ENCODE data around the gene GTF3A. TPM values are rescaled to one million over a fixed set of nuclear protein-coding genes. Genes with fewer than 3 reads are reported as not detected.

The GTF3A gene
- total and polyA plus RNA-seq, 2 donors: 247 to 293 TPM

DNA sequence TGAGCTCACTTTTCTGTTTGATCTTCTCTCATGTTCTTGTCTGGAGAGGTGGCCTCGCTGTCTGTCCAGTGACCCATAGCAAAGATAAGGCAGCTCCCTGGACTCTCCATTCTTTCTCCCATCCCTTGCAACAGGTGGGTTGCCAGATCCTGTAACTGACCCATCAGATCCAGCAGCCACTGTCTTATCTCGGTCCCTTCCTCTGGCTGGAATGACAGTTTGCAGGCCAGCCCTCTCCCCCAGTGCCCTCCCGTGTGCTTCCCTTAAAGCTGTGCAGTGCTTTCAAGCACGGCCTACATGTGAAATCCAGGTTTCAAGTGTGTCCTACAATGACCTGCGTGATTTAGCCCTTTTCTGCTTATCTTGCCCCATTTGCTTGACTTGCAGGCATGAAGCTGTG, 3.7 kb downstream of the GTF3A start:
- peak overlapping the region in 1 of 2 donors; percentile 96 for H3K27ac ChIP-seq (ENCODE audit: low read depth in 1 of 2, low read length in 1 of 2)
- peaks cover 26 to 53% of the 10 kb centered on the region in 2 donors for H3K36me3 ChIP-seq (ENCODE audit: control insufficient read depth in 2 of 2, insufficient read depth in 2 of 2, low read length in 1 of 2)
- H3K27me3 ChIP-seq (ENCODE audit: control insufficient read depth in 2 of 2, insufficient read depth in 1 of 2, low read length in 1 of 2): no peaks in the 10 kb centered on the region
- H3K4me3 ChIP-seq (ENCODE audit: low read length in 2 of 2): peak overlapping the region in 1 of 2 donors; percentile 81
- DNase-seq (ENCODE audit: low read depth in 6 of 9, low spot score in 9 of 9): no peak
- peaks cover 0 to 1% of the 10 kb centered on the region in 2 donors for H3K9me3 ChIP-seq (ENCODE audit: control insufficient read depth in 2 of 2, insufficient read depth in 1 of 2, low read length in 1 of 2)
- 95% methylated on average over 5 of the region's 5 CpGs for WGBS
- H3K4me1 ChIP-seq (ENCODE audit: control insufficient read depth in 2 of 2, insufficient read depth in 2 of 2, low read length in 2 of 2): peaks cover 19 to 49% of the 10 kb centered on the region in 2 donors

GRCh38 chr13:27432180-27432579, 7.8 kb downstream of the GTF3A start:
- DNase-seq (ENCODE audit: low read depth in 6 of 9, low spot score in 9 of 9): no peak
- Histone ChIP-seq H3K36me3 (ENCODE audit: control insufficient read depth in 2 of 2, insufficient read depth in 2 of 2, low read length in 1 of 2) (peaks cover 56 to 87% of the 10 kb centered on the region in 2 donors), H3K27me3 (ENCODE audit: control insufficient read depth in 2 of 2, insufficient read depth in 1 of 2, low read length in 1 of 2) (no peaks in the 10 kb centered on the region), H3K4me3 (ENCODE audit: low read length in 2 of 2) (no peak overlapping the region), H3K4me1 (ENCODE audit: control insufficient read depth in 2 of 2, insufficient read depth in 2 of 2, low read length in 2 of 2) (peaks cover 18 to 19% of the 10 kb centered on the region in 2 donors), H3K9me3 (ENCODE audit: control insufficient read depth in 2 of 2, insufficient read depth in 1 of 2, low read length in 1 of 2) (peaks cover 0 to 1% of the 10 kb centered on the region in 2 donors), H3K27ac (ENCODE audit: low read depth in 1 of 2, low read length in 1 of 2) (no peak overlapping the region)
- 98% methylated on average over 3 of the region's 3 CpGs for WGBS

DNA sequence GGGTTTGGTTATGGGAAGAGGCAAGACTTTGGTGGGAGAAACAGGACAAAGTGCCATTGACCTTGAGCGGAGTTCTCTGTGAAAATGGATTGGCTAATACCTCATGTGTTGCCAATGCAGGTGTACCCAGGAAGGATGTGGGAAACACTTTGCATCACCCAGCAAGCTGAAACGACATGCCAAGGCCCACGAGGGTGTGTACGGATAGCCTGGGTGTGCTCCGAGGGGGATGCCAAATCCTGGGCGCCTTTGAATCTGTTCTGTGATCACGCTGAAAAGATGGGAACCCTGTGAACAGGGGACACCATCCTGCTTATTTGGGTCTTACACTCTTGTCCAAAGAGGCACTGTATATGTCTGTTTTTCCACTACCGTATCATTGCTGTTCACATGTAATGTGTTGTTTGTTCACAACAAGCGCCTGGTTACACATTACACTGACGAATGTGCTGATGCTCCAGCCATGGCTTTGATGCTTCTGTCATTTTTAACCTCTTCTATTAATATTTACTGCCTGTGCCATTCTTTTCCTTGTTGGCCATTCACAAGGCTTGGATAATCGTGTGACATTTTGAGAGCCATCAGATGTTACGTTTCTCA, 8.3 kb downstream of the GTF3A start:
- no peak for DNase-seq (ENCODE audit: low read depth in 6 of 9, low spot score in 9 of 9)
- 84% methylated on average over 12 of the region's 12 CpGs for WGBS
- no peak overlapping the region for H3K4me3 ChIP-seq (ENCODE audit: low read length in 2 of 2)
- H3K27me3 ChIP-seq (ENCODE audit: control insufficient read depth in 2 of 2, insufficient read depth in 1 of 2, low read length in 1 of 2): no peaks in the 10 kb centered on the region
- no peak overlapping the region for H3K27ac ChIP-seq (ENCODE audit: low read depth in 1 of 2, low read length in 1 of 2)
- H3K4me1 ChIP-seq (ENCODE audit: control insufficient read depth in 2 of 2, insufficient read depth in 2 of 2, low read length in 2 of 2): peaks cover 13 to 14% of the 10 kb centered on the region in 2 donors
- H3K36me3 ChIP-seq (ENCODE audit: control insufficient read depth in 2 of 2, insufficient read depth in 2 of 2, low read length in 1 of 2): peaks cover 56 to 91% of the 10 kb centered on the region in 2 donors
- H3K9me3 ChIP-seq (ENCODE audit: control insufficient read depth in 2 of 2, insufficient read depth in 1 of 2, low read length in 1 of 2): peaks cover 0 to 1% of the 10 kb centered on the region in 2 donors

DNA sequence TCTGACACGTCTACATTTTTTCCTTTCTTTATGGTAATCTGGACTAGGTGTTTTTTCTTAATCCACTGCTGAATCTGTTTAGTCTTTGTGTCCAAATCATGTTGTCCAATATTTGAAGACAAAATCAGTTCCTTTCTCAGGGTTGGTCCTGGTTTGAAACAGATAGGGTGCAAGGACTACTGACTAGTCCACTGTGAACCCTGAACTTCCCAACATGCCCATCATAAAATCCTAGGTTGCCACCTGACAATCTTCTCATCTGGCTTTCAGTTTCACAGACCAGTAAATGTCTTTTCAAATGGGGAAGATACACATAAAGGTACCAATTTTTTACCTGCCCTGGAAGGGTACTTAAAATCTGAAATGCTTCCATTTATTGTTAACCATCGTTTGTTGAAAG, 12.7 kb downstream of the GTF3A start:
- peaks cover 51 to 66% of the 10 kb centered on the region in 2 donors for H3K36me3 ChIP-seq (ENCODE audit: control insufficient read depth in 2 of 2, insufficient read depth in 2 of 2, low read length in 1 of 2)
- WGBS: 99% methylated on average over 2 of the region's 2 CpGs
- DNase-seq (ENCODE audit: low read depth in 6 of 9, low spot score in 9 of 9): no peak
- no peak overlapping the region for H3K27ac ChIP-seq (ENCODE audit: low read depth in 1 of 2, low read length in 1 of 2)
- H3K9me3 ChIP-seq (ENCODE audit: control insufficient read depth in 2 of 2, insufficient read depth in 1 of 2, low read length in 1 of 2): no peaks in the 10 kb centered on the region
- H3K27me3 ChIP-seq (ENCODE audit: control insufficient read depth in 2 of 2, insufficient read depth in 1 of 2, low read length in 1 of 2): no peaks in the 10 kb centered on the region
- H3K4me3 ChIP-seq (ENCODE audit: low read length in 2 of 2): no peak overlapping the region
- peaks cover 7 to 27% of the 10 kb centered on the region in 2 donors for H3K4me1 ChIP-seq (ENCODE audit: control insufficient read depth in 2 of 2, insufficient read depth in 2 of 2, low read length in 2 of 2)

- peak in 2 of 9 donors; percentile 15 to 43 for DNase-seq (ENCODE audit: low read depth in 6 of 9, low spot score in 9 of 9)
- Histone ChIP-seq H3K4me3 (ENCODE audit: low read length in 2 of 2) (no peak overlapping the region), H3K9me3 (ENCODE audit: control insufficient read depth in 2 of 2, insufficient read depth in 1 of 2, low read length in 1 of 2) (no peaks in the 10 kb centered on the region), H3K36me3 (ENCODE audit: control insufficient read depth in 2 of 2, insufficient read depth in 2 of 2, low read length in 1 of 2) (peaks cover 21 to 39% of the 10 kb centered on the region in 2 donors), H3K27ac (ENCODE audit: low read depth in 1 of 2, low read length in 1 of 2) (peak overlapping the region in 1 of 2 donors; percentile 12), H3K4me1 (ENCODE audit: control insufficient read depth in 2 of 2, insufficient read depth in 2 of 2, low read length in 2 of 2) (peaks cover 13 to 42% of the 10 kb centered on the region in 2 donors), H3K27me3 (ENCODE audit: control insufficient read depth in 2 of 2, insufficient read depth in 1 of 2, low read length in 1 of 2) (no peaks in the 10 kb centered on the region)
- WGBS: 44% methylated on average over 1 of the region's 1 CpG
Observed at GRCh38 chr13:27440408-27440807, 16.0 kb downstream of the GTF3A start.

GRCh38 chr13:27442071-27442647, 17.7 kb downstream of the GTF3A start:
- peak in 4 of 9 donors; percentile 49 to 71 (median 56) for DNase-seq (ENCODE audit: low read depth in 6 of 9, low spot score in 9 of 9)
- peak overlapping the region in 1 of 2 donors; percentile 5 for H3K4me3 ChIP-seq (ENCODE audit: low read length in 2 of 2)
- no peaks in the 10 kb centered on the region for H3K27me3 ChIP-seq (ENCODE audit: control insufficient read depth in 2 of 2, insufficient read depth in 1 of 2, low read length in 1 of 2)
- peaks cover 18 to 56% of the 10 kb centered on the region in 2 donors for H3K4me1 ChIP-seq (ENCODE audit: control insufficient read depth in 2 of 2, insufficient read depth in 2 of 2, low read length in 2 of 2)
- H3K27ac ChIP-seq (ENCODE audit: low read depth in 1 of 2, low read length in 1 of 2): peak overlapping the region in 1 of 2 donors; percentile 79
- peaks cover 13 to 27% of the 10 kb centered on the region in 2 donors for H3K36me3 ChIP-seq (ENCODE audit: control insufficient read depth in 2 of 2, insufficient read depth in 2 of 2, low read length in 1 of 2)
- H3K9me3 ChIP-seq (ENCODE audit: control insufficient read depth in 2 of 2, insufficient read depth in 1 of 2, low read length in 1 of 2): no peaks in the 10 kb centered on the region
- 41% methylated on average over 15 of the region's 15 CpGs for WGBS

GRCh38 chr13:27442797-27443196, 18.4 kb downstream of the GTF3A start:
- 89% methylated on average over 7 of the region's 7 CpGs for WGBS
- no peak overlapping the region for H3K4me3 ChIP-seq (ENCODE audit: low read length in 2 of 2)
- H3K27me3 ChIP-seq (ENCODE audit: control insufficient read depth in 2 of 2, insufficient read depth in 1 of 2, low read length in 1 of 2): no peaks in the 10 kb centered on the region
- H3K36me3 ChIP-seq (ENCODE audit: control insufficient read depth in 2 of 2, insufficient read depth in 2 of 2, low read length in 1 of 2): peaks cover 13 to 22% of the 10 kb centered on the region in 2 donors
- DNase-seq (ENCODE audit: low read depth in 6 of 9, low spot score in 9 of 9): no peak
- peak overlapping the region in 1 of 2 donors; percentile 79 for H3K27ac ChIP-seq (ENCODE audit: low read depth in 1 of 2, low read length in 1 of 2)
- peaks cover 18 to 61% of the 10 kb centered on the region in 2 donors for H3K4me1 ChIP-seq (ENCODE audit: control insufficient read depth in 2 of 2, insufficient read depth in 2 of 2, low read length in 2 of 2)
- no peaks in the 10 kb centered on the region for H3K9me3 ChIP-seq (ENCODE audit: control insufficient read depth in 2 of 2, insufficient read depth in 1 of 2, low read length in 1 of 2)

DNA sequence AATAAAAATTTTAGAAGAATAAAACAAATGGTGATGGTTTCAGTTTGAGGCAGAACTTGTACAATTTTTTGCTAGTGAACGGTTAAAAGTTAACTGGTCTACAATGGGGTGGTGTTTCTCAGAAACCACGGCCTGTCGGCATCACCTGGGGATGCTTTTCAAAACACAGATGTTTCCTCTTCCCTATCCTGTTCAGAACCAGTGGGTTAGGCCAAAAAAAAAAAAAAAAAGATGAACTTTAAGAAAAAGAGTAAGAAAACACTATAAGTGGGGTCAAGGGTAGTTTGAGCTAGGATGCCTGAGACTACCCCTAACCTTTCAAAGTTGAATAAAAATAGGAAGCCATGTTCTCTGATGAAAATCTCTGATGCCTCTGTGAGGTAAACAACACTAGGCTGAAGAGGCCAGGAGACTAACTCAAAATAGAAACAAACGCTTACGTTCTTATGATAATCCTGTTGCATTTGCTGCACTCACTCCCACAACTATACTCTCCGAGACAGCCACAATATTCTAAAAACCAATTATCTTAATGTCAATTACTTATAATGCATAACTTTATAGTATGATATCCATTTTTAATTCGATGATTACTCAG, 22.7 kb downstream of the GTF3A start:
- WGBS: 12% methylated on average over 7 of the region's 7 CpGs
- Histone ChIP-seq H3K4me3 (ENCODE audit: low read length in 2 of 2) (peak overlapping the region; percentile 2 to 38), H3K36me3 (ENCODE audit: control insufficient read depth in 2 of 2, insufficient read depth in 2 of 2, low read length in 1 of 2) (peaks cover 0 to 5% of the 10 kb centered on the region in 2 donors), H3K4me1 (ENCODE audit: control insufficient read depth in 2 of 2, insufficient read depth in 2 of 2, low read length in 2 of 2) (peaks cover 35 to 59% of the 10 kb centered on the region in 2 donors), H3K9me3 (ENCODE audit: control insufficient read depth in 2 of 2, insufficient read depth in 1 of 2, low read length in 1 of 2) (no peaks in the 10 kb centered on the region), H3K27me3 (ENCODE audit: control insufficient read depth in 2 of 2, insufficient read depth in 1 of 2, low read length in 1 of 2) (no peaks in the 10 kb centered on the region), H3K27ac (ENCODE audit: low read depth in 1 of 2, low read length in 1 of 2) (peak overlapping the region; percentile 88 to 100)
- DNase-seq (ENCODE audit: low read depth in 6 of 9, low spot score in 9 of 9): peak in 7 of 9 donors; percentile 36 to 85 (median 67)

DNA sequence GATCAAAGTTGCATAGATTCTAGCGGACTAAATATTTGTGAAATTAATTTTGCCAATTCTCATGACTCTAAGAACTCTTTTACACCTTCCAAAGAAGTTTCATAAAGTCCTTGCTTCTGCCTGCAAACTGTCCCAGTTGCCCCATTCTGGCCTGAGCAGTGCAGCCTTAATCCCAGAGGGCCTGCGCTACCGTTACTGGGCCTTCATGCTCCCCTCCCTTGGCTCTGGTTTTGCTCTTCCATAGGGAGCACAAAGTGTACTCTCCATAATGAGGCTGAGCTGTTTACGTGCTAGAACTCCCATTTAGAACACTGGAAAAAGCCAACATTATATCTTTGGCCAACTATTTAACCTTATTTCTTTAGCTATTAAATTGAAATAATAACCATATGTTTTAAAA, 23.9 kb downstream of the GTF3A start:
- Histone ChIP-seq H3K4me3 (ENCODE audit: low read length in 2 of 2) (no peak overlapping the region), H3K27me3 (ENCODE audit: control insufficient read depth in 2 of 2, insufficient read depth in 1 of 2, low read length in 1 of 2) (no peaks in the 10 kb centered on the region), H3K4me1 (ENCODE audit: control insufficient read depth in 2 of 2, insufficient read depth in 2 of 2, low read length in 2 of 2) (peaks cover 31 to 48% of the 10 kb centered on the region in 2 donors), H3K36me3 (ENCODE audit: control insufficient read depth in 2 of 2, insufficient read depth in 2 of 2, low read length in 1 of 2) (no peaks in the 10 kb centered on the region), H3K27ac (ENCODE audit: low read depth in 1 of 2, low read length in 1 of 2) (peak overlapping the region; percentile 64 to 100), H3K9me3 (ENCODE audit: control insufficient read depth in 2 of 2, insufficient read depth in 1 of 2, low read length in 1 of 2) (no peaks in the 10 kb centered on the region)
- no peak for DNase-seq (ENCODE audit: low read depth in 6 of 9, low spot score in 9 of 9)
- WGBS: 96% methylated on average over 4 of the region's 4 CpGs

All from thymus (tissue), 11 donors.